Breast epithelium (tissue), 3 donors: ENCODE measurements around the gene KBTBD13.

Source experiments
- CTCF ChIP-seq, 3 donors: fragments of 450-650 bp; IDR thresholded peaks; one replicate each; pipeline ENCODE4 v1.5.1; 2016 to 2017; ENCODE audit warnings: antibody characterized with exemption in 3 of 3, mild to moderate bottlenecking in 3 of 3, moderate library complexity in 3 of 3
- POLR2A ChIP-seq: fragments of 450-650 bp; IDR thresholded peaks from one replicate; pipeline ENCODE4 v1.6.1; 2016; ENCODE audit warnings: antibody characterized with exemption, mild to moderate bottlenecking, moderate library complexity

- no peak for TF ChIP-seq CTCF (IDR thresholded peaks at IDR 0.05)
- no peak for TF ChIP-seq POLR2A
Observed at GRCh38 chr15:65115086-65115485, 38.5 kb downstream of the KBTBD13 start, which contains the start of gene UBAP1L.
